ENCODE measurements around the gene GPR153.

GRCh38 chr1:6225651-6226050 lies 35.2 kb downstream of the GPR153 start:
- TF ChIP-seq, protein P1, sequence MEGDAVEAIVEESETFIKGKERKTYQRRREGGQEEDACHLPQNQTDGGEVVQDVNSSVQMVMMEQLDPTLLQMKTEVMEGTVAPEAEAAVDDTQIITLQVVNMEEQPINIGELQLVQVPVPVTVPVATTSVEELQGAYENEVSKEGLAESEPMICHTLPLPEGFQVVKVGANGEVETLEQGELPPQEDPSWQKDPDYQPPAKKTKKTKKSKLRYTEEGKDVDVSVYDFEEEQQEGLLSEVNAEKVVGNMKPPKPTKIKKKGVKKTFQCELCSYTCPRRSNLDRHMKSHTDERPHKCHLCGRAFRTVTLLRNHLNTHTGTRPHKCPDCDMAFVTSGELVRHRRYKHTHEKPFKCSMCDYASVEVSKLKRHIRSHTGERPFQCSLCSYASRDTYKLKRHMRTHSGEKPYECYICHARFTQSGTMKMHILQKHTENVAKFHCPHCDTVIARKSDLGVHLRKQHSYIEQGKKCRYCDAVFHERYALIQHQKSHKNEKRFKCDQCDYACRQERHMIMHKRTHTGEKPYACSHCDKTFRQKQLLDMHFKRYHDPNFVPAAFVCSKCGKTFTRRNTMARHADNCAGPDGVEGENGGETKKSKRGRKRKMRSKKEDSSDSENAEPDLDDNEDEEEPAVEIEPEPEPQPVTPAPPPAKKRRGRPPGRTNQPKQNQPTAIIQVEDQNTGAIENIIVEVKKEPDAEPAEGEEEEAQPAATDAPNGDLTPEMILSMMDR (IDR thresholded peaks at IDR 0.05), result no peak
- no peak for TF ChIP-seq POLR2A (IDR thresholded peaks at IDR 0.05)
